ENCODE measurements around the gene FUBP3. TPM values are rescaled to one million over a fixed set of nuclear protein-coding genes. Genes with fewer than 3 reads are reported as not detected.

The FUBP3 gene
- total RNA-seq, 1 donor from 2014 or later: 31.1 TPM

GRCh38 chr9:130633336-130634190 lies 54.2 kb downstream of the FUBP3 start:
- no peak for DNase-seq (ENCODE audit: low spot score)
- ATAC-seq: no peak

GRCh38 chr9:130634191-130634768 lies 54.9 kb downstream of the FUBP3 start:
- no peak for DNase-seq (ENCODE audit: low spot score)
- no peak for ATAC-seq

GRCh38 chr9:130634801-130635200 lies 55.4 kb downstream of the FUBP3 start:
- no peak for ATAC-seq
- DNase-seq (ENCODE audit: low spot score): no peak

GRCh38 chr9:130635306-130635705 lies 55.9 kb downstream of the FUBP3 start:
- ATAC-seq (no peak), DNase-seq (ENCODE audit: low spot score) (no peak)

GRCh38 chr9:130635721-130636647 lies 56.6 kb downstream of the FUBP3 start:
- no peak for ATAC-seq
- DNase-seq (ENCODE audit: low spot score): no peak

- ATAC-seq (no peak), DNase-seq (ENCODE audit: low spot score) (no peak)
These were observed 57.3 kb downstream of the FUBP3 start for GRCh38 chr9:130636648-130637020.

GRCh38 chr9:130638284-130639123 lies 59.1 kb downstream of the FUBP3 start:
- DNase-seq (ENCODE audit: low spot score) (no peak), ATAC-seq (no peak)

- DNase-seq (ENCODE audit: low spot score) (no peak), ATAC-seq (no peak)
These were observed 59.9 kb downstream of the FUBP3 start for GRCh38 chr9:130639124-130639765.

GRCh38 chr9:130639866-130640555 lies 60.6 kb downstream of the FUBP3 start:
- peak; percentile 13 for ATAC-seq
- DNase-seq (ENCODE audit: low spot score): no peak

GRCh38 chr9:130640681-130641080 lies 61.3 kb downstream of the FUBP3 start:
- ATAC-seq (peak; percentile 25), DNase-seq (ENCODE audit: low spot score) (no peak)

- no peak for ATAC-seq
- DNase-seq (ENCODE audit: low spot score): no peak
These were observed 63.5 kb downstream of the FUBP3 start for GRCh38 chr9:130642926-130643325.

GRCh38 chr9:130651221-130651620 lies 71.8 kb downstream of the FUBP3 start:
- ATAC-seq: no peak
- DNase-seq (ENCODE audit: low spot score): no peak

GRCh38 chr9:130651752-130652151 lies 72.4 kb downstream of the FUBP3 start:
- no peak for ATAC-seq
- DNase-seq (ENCODE audit: low spot score): no peak

- DNase-seq (ENCODE audit: low spot score) (no peak), ATAC-seq (no peak)
These were observed 75.5 kb downstream of the FUBP3 start for GRCh38 chr9:130654879-130655278.

GRCh38 chr9:130658893-130659698 lies 79.7 kb downstream of the FUBP3 start:
- ATAC-seq: no peak
- DNase-seq (ENCODE audit: low spot score): no peak

GRCh38 chr9:130659699-130660248 lies 80.4 kb downstream of the FUBP3 start:
- DNase-seq (ENCODE audit: low spot score): no peak
- no peak for ATAC-seq

GRCh38 chr9:130660326-130660682 lies 80.9 kb downstream of the FUBP3 start:
- ATAC-seq: no peak
- DNase-seq (ENCODE audit: low spot score): no peak

- ATAC-seq (peak; percentile 42), DNase-seq (ENCODE audit: low spot score) (no peak)
These were observed 81.5 kb downstream of the FUBP3 start for GRCh38 chr9:130660683-130661450.

All from left lobe of liver (tissue), 2 donors.